ENCODE results near the gene GALNT15. TPM values are rescaled to one million over a fixed set of nuclear protein-coding genes. Genes with fewer than 3 reads are reported as not detected.

GALNT15 gene
- total and polyA plus RNA-seq, 2 of the 4 experiments (the other 2 are of a cell fraction) = 12.8 to 19.7 TPM

- TF ChIP-seq MAZ (IDR thresholded peaks at IDR 0.05; ENCODE audit: borderline replicate concordance, low read depth, low read length) (no peak), FOS (IDR thresholded peaks at IDR 0.05; ENCODE audit: low read depth, low read length) (no peak)
- TF ChIP-seq, protein P1, sequence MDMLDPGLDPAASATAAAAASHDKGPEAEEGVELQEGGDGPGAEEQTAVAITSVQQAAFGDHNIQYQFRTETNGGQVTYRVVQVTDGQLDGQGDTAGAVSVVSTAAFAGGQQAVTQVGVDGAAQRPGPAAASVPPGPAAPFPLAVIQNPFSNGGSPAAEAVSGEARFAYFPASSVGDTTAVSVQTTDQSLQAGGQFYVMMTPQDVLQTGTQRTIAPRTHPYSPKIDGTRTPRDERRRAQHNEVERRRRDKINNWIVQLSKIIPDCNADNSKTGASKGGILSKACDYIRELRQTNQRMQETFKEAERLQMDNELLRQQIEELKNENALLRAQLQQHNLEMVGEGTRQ (IDR thresholded peaks at IDR 0.05; ENCODE audit: low read depth, low read length) = no peak
These were observed 74.1 kb downstream of the GALNT15 start (continued) for GRCh38 chr3:16248556-16248955.

DNA sequence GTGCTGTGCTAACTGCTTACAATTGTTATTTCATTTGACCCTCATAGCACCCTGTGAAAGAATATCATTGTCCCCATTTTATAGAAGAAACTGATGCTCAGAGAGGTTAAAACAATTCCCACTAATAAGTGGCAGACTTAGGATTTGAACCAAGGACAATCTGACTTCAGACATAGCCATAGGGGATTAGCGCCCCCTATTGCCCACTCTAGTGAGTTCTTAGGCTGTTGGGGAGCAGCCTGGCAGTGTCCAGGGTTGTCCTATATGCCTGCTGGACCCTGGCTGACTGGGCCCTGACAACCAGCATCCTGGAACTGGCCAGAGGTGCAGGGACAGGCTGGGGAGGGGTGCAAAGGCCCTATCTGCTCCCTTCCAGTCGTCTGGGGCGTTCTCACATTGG, 74.9 kb downstream of the GALNT15 start:
- CTCF ChIA-PET = no interaction called here
- Histone ChIP-seq H4K8ac (ENCODE audit: low read depth in 2 of 2, low read length in 2 of 2) (no peak overlapping the region), H2BK120ac (ENCODE audit: low read depth, low read length) (no peak overlapping the region), H3K56ac (ENCODE audit: extremely low read depth, insufficient read depth, low read length) (no peak overlapping the region), H3K23ac (ENCODE audit: low read depth, low read length) (no peak overlapping the region), H3K79me1 (ENCODE audit: low read depth in 1 of 2, low read length in 2 of 2) (no peaks in the 10 kb centered on the region), H3K9ac (ENCODE audit: low read depth, low read length) (no peak overlapping the region), H2AK9ac (replicated peaks; ENCODE audit: low read depth, low read length, poor library complexity) (no peak overlapping the region), H2BK15ac (ENCODE audit: low read depth, low read length) (no peak overlapping the region), H4K91ac (ENCODE audit: insufficient read depth, low read depth, low read length) (no peak overlapping the region), H3K4me1 (ENCODE audit: control insufficient read depth, insufficient read depth, low read length) (peaks cover 6% of the 10 kb centered on the region), H2AFZ (replicated peaks; ENCODE audit: low read length, poor library complexity) (no peak overlapping the region), H2AK5ac (ENCODE audit: low read depth, low read length) (no peak overlapping the region), H3K27ac (ENCODE audit: insufficient read depth, low read length) (no peak overlapping the region), H3K9me3 (ENCODE audit: control insufficient read depth, insufficient read depth, low read length) (no peaks in the 10 kb centered on the region), H3K14ac (replicated peaks; ENCODE audit: low read depth, low read length) (no peak overlapping the region), H3K36me3 (ENCODE audit: control insufficient read depth, insufficient read depth, low read length) (no peaks in the 10 kb centered on the region), H2BK5ac (ENCODE audit: low read depth, low read length, poor library complexity, severe bottlenecking) (no peak overlapping the region), H3K4me2 (ENCODE audit: low read depth, low read length) (no peak overlapping the region), H4K20me1 (ENCODE audit: insufficient read depth, low read length) (no peaks in the 10 kb centered on the region), H3K4ac (ENCODE audit: low read depth, low read length) (peak overlapping the region; percentile 18; the same call in 1 of the 2 replicates), H2BK20ac (ENCODE audit: low read depth, low read length) (no peak overlapping the region), H4K5ac (ENCODE audit: low read depth, low read length) (no peak overlapping the region), H3K4me3 (ENCODE audit: insufficient read depth, low read depth, low read length) (no peak overlapping the region), H3K27me3 (ENCODE audit: control insufficient read depth, insufficient read depth, low read length) (no peaks in the 10 kb centered on the region), H3K18ac (ENCODE audit: low read depth, low read length) (no peak overlapping the region), H3K9me1 (ENCODE audit: insufficient read depth, low read length) (peaks cover 7% of the 10 kb centered on the region)
- intact Hi-C loops (cut with micrococcal nuclease) = loop anchor here (10.0 kb wide), 1 partner anchor 615 kb away; no protein-coding TSS in a partner anchor
- in situ Hi-C loops (cut with MboI; ENCODE audit: low sequenced_read_pairs) = loop anchor here (25.0 kb wide), 1 partner anchor 612 kb away; no protein-coding TSS in a partner anchor
- WGBS, 2 experiments (ENCODE audit: extremely low coverage in 2 of 2, insufficient read length in 1 of 2) = no CpG with 5 or more reads among the region's 3 CpGs
- POLR2A ChIA-PET (ENCODE audit: unreplicated experiment) = interaction anchor here (0.5 kb wide), 1 partner anchor 69 kb away, joined by 13 read pairs; no protein-coding TSS in a partner anchor
- dilution Hi-C loops (cut with HindIII; ENCODE audit: low sequenced_read_pairs, unreplicated experiment) = no loop called here
- BruUV-seq (replicated peaks) = no TSS peak
- TF ChIP-seq MAZ (IDR thresholded peaks at IDR 0.05; ENCODE audit: borderline replicate concordance, low read depth, low read length) = no peak
- TF ChIP-seq SMC3 (IDR thresholded peaks at IDR 0.05; ENCODE audit: low read depth, low read length) = peak; percentile 35; the same call in 1 of the 2 replicates
- peak; percentile 49 for TF ChIP-seq CTCF (conservative IDR thresholded peaks at IDR 0.05; ENCODE audit: low read depth, low read length)
- peak; percentile 60 for TF ChIP-seq RAD21 (IDR thresholded peaks at IDR 0.05; ENCODE audit: low read length)
- TF ChIP-seq, protein P1 (IDR thresholded peaks at IDR 0.05; ENCODE audit: low read depth, low read length) = no peak
- no peak for TF ChIP-seq BHLHE40 (IDR thresholded peaks at IDR 0.05; ENCODE audit: low read depth, low read length)
- DNase-seq (peak; percentile 50), ATAC-seq (ENCODE audit: low read depth) (peak; percentile 27; the same call in 1 of the 2 replicates)
